BE2C (cell line): ENCODE results near the gene PDCD6IP.

Source experiments
- DNase-seq: peaks from one replicate; pipeline ENCODE4 v3.0.0-alpha.2; 2020
- H3K27me3 ChIP-seq: fragments of 250-450 bp; sonication (Bioruptor Pico); 2 replicates; pipeline ENCODE4 v1.5.1; 2020; ENCODE audit warnings: mild to moderate bottlenecking
- H3K36me3 ChIP-seq: fragments of 250-450 bp; sonication (Bioruptor Pico); 2 replicates; pipeline ENCODE4 v1.5.1; 2020; ENCODE audit warnings: mild to moderate bottlenecking
- H3K4me1 ChIP-seq: fragments of 250-450 bp; sonication (Bioruptor Pico); 2 replicates; pipeline ENCODE4 v1.5.1; 2020
- H3K4me3 ChIP-seq: 2 replicates; pipeline ENCODE4 v1.5.1; 2011; ENCODE audit warnings: low read depth, low read length
- H3K9me3 ChIP-seq: fragments of 250-450 bp; sonication (Bioruptor Pico); 2 replicates; pipeline ENCODE4 v1.5.1; 2020
- CTCF ChIP-seq: IDR thresholded peaks from 2 replicates; pipeline ENCODE4 v1.5.1; 2012; ENCODE audit warnings: mild to moderate bottlenecking, low read depth, low read length

The PDCD6IP gene

DNA sequence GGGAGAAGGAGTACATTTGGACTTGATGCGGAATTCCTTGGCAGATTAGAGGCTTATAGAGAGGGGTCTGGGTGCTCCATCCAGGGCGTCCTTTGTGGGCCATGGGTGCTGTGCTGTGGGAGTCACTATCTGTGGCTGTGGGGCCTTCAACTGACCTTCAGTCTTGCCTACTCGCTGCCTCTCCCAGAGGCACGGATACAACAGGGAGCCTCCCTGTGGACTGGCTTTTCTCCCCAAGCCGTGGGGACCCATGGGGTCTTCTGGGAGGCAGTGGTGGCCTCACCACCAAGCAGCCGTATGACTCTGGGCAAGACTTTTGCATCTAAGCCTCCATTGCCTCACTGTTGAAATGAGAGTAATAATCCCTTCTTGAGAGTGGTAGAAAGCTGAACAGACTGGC lies 83.9 kb downstream of the PDCD6IP start:
- TF ChIP-seq CTCF: no peak
- H3K36me3 ChIP-seq: no peaks in the 10 kb centered on the region
- no peak overlapping the region for H3K4me3 ChIP-seq
- no peak for DNase-seq
- no peaks in the 10 kb centered on the region for H3K9me3 ChIP-seq
- no peaks in the 10 kb centered on the region for H3K27me3 ChIP-seq
- no peaks in the 10 kb centered on the region for H3K4me1 ChIP-seq

DNA sequence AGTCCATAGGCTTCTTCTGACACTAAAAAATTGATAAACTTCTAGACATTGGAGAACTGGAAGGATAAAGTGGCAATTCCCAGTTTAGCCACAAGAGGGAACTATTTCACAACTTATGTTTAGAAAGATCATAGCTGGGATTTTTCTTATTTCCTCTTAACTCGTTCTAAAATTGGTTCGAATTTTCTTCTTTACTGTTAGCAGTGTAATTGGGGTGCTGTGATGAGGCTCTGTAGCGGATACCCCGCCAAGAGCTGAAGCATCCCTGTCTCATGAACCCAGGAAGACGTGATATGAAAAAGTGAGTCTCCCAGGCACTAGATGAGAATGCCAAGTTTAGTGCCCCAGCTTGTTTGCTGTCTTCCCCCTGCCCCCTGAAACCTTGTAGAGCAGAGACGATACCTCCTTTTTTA lies 85.1 kb downstream of the PDCD6IP start:
- H3K4me1 ChIP-seq: no peaks in the 10 kb centered on the region
- no peak overlapping the region; the same call in 1 of the 2 replicates for H3K4me3 ChIP-seq
- H3K36me3 ChIP-seq: no peaks in the 10 kb centered on the region
- H3K9me3 ChIP-seq: no peaks in the 10 kb centered on the region
- no peak for DNase-seq
- no peaks in the 10 kb centered on the region for H3K27me3 ChIP-seq
- peak; percentile 56 for TF ChIP-seq CTCF

GRCh38 chr3:33883951-33884561 lies 85.6 kb downstream of the PDCD6IP start:
- H3K9me3 ChIP-seq: no peaks in the 10 kb centered on the region
- H3K36me3 ChIP-seq: no peaks in the 10 kb centered on the region
- TF ChIP-seq CTCF: no peak
- no peak for DNase-seq
- H3K4me3 ChIP-seq: no peak overlapping the region
- H3K4me1 ChIP-seq: no peaks in the 10 kb centered on the region
- H3K27me3 ChIP-seq: no peaks in the 10 kb centered on the region

DNA sequence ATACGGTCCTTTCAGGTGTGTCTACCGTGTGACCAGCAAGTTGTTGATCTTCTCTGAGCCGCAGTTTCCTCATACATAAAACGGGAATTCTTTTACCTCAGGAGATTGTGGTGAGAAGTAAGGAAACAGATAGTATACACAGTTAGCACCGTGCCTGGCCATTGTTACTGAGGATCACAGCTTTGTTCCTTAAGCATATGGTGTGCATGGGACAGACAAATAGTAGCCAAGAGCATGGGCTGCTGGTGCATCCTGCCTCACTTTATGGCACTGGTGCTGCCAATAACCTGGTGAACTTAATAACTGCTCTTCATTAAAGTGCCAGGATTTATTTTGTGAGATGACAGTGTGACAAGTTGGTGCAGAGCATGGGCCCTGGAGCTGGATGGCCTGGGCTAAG lies 86.3 kb downstream of the PDCD6IP start:
- Histone ChIP-seq H3K4me3 (no peak overlapping the region), H3K9me3 (no peaks in the 10 kb centered on the region), H3K27me3 (no peaks in the 10 kb centered on the region), H3K4me1 (no peaks in the 10 kb centered on the region), H3K36me3 (no peaks in the 10 kb centered on the region)
- no peak for TF ChIP-seq CTCF
- no peak for DNase-seq

- no peak for DNase-seq
- H3K4me3 ChIP-seq: no peak overlapping the region
- no peak for TF ChIP-seq CTCF
- no peaks in the 10 kb centered on the region for H3K4me1 ChIP-seq
- no peaks in the 10 kb centered on the region for H3K27me3 ChIP-seq
- H3K36me3 ChIP-seq: no peaks in the 10 kb centered on the region
- no peaks in the 10 kb centered on the region for H3K9me3 ChIP-seq
Observed at GRCh38 chr3:33885496-33885895, 87.1 kb downstream of the PDCD6IP start.

- TF ChIP-seq CTCF: no peak
- no peaks in the 10 kb centered on the region for H3K4me1 ChIP-seq
- no peaks in the 10 kb centered on the region for H3K36me3 ChIP-seq
- DNase-seq: no peak
- H3K4me3 ChIP-seq: no peak overlapping the region
- no peaks in the 10 kb centered on the region for H3K27me3 ChIP-seq
- no peaks in the 10 kb centered on the region for H3K9me3 ChIP-seq
Observed at GRCh38 chr3:33886015-33886414, 87.6 kb downstream of the PDCD6IP start.
